ENCODE data around the gene ATP6V1G2.
"Not testable (repeated sequence)": the region's sequence is repeated elsewhere in the genome, so short reads cannot be mapped to it uniquely, and the experiment has no call there.

Gene ATP6V1G2

GRCh38 chr6:31509036-31509435 lies 37.4 kb downstream of the ATP6V1G2 start:
- peaks cover 4 to 12% of the 10 kb centered on the region in 2 donors for H3K4me1 Mint-ChIP-seq
- not testable (repeated sequence) for DNase-seq; H3K4me3 Mint-ChIP-seq; ATAC-seq (replicated peaks); H3K27me3 Mint-ChIP-seq; H3K9me3 Mint-ChIP-seq
- H3K36me3 Mint-ChIP-seq: peaks cover 33 to 44% of the 10 kb centered on the region in 2 donors
- H3K27ac Mint-ChIP-seq: peak overlapping the region; percentile 26

GRCh38 chr6:31502586-31502985 lies 43.8 kb downstream of the ATP6V1G2 start:
- Mint-ChIP-seq H3K4me1 (peaks cover 29 to 59% of the 10 kb centered on the region in 2 donors), H3K9me3 (no peaks in the 10 kb centered on the region), H3K4me3 (no peak overlapping the region), H3K27ac (no peak overlapping the region), H3K36me3 (peaks cover 19 to 40% of the 10 kb centered on the region in 2 donors), H3K27me3 (no peaks in the 10 kb centered on the region)
- no peak for DNase-seq
- ATAC-seq (replicated peaks): no peak

- not testable (repeated sequence) for H3K27ac Mint-ChIP-seq; H3K9me3 Mint-ChIP-seq; DNase-seq; H3K27me3 Mint-ChIP-seq; ATAC-seq (replicated peaks)
- Mint-ChIP-seq H3K4me3 (peak overlapping the region; percentile 87 to 97), H3K36me3 (peaks cover 5 to 20% of the 10 kb centered on the region in 2 donors), H3K4me1 (peaks cover 43 to 70% of the 10 kb centered on the region in 2 donors)
Measured at GRCh38 chr6:31499648-31500047, 46.8 kb downstream of the ATP6V1G2 start.

GRCh38 chr6:31498748-31499147 lies 47.7 kb downstream of the ATP6V1G2 start:
- Mint-ChIP-seq H3K27me3 (no peaks in the 10 kb centered on the region), H3K27ac (peak overlapping the region; percentile 95), H3K4me3 (peak overlapping the region; percentile 87 to 97), H3K9me3 (no peaks in the 10 kb centered on the region), H3K4me1 (peaks cover 43 to 71% of the 10 kb centered on the region in 2 donors), H3K36me3 (peaks cover 5 to 20% of the 10 kb centered on the region in 2 donors)
- no peak for ATAC-seq (replicated peaks)
- no peak for DNase-seq

GRCh38 chr6:31497531-31498476 lies 48.6 kb downstream of the ATP6V1G2 start, which contains the start of gene MICB:
TSS of gene MICB (plus strand) at chr6:31498145. CDS start at chr6:31498194, 49 bp downstream.
- ATAC-seq (replicated peaks): peak; percentile 73 to 77
- Mint-ChIP-seq H3K36me3 (peaks cover 5 to 20% of the 10 kb centered on the region in 2 donors), H3K4me3 (peak within 1 kb of the TSS; percentile 87 to 97), H3K27me3 (no peaks in the 10 kb centered on the region), H3K9me3 (no peaks in the 10 kb centered on the region), H3K27ac (peak within 1 kb of the TSS; percentile 95), H3K4me1 (peaks cover 45 to 70% of the 10 kb centered on the region in 2 donors)
- peak; percentile 76 for DNase-seq

GRCh38 chr6:31496826-31497225 lies 49.6 kb downstream of the ATP6V1G2 start:
- H3K4me1 Mint-ChIP-seq: peaks cover 48 to 61% of the 10 kb centered on the region in 2 donors
- not testable (repeated sequence) for H3K27me3 Mint-ChIP-seq; H3K9me3 Mint-ChIP-seq; ATAC-seq (replicated peaks); DNase-seq
- peak overlapping the region; percentile 84 for H3K27ac Mint-ChIP-seq
- H3K4me3 Mint-ChIP-seq: peak overlapping the region; percentile 87 to 91
- peaks cover 5 to 16% of the 10 kb centered on the region in 2 donors for H3K36me3 Mint-ChIP-seq

- H3K27ac Mint-ChIP-seq: peak overlapping the region; percentile 97
- H3K27me3 Mint-ChIP-seq: no peaks in the 10 kb centered on the region
- peak overlapping the region; percentile 72 to 82 for H3K4me3 Mint-ChIP-seq
- DNase-seq (no peak), ATAC-seq (replicated peaks) (no peak)
- H3K4me1 Mint-ChIP-seq: peaks cover 41 to 55% of the 10 kb centered on the region in 2 donors
- H3K9me3 Mint-ChIP-seq: no peaks in the 10 kb centered on the region
- H3K36me3 Mint-ChIP-seq: peaks cover 3 to 10% of the 10 kb centered on the region in 2 donors
Measured at GRCh38 chr6:31495580-31495979, 50.8 kb downstream of the ATP6V1G2 start.

All from stimulated activated naive B cell treated with anti-CD40 and anti-IgM and Interleukin-4, amounts not matched to agents 10 μg/mL and 1 μg/mL and 100 μg/mL, for 72 hours (primary cell).